Measurements from ENCODE around the gene SETD1A. TPM values are rescaled to one million over a fixed set of nuclear protein-coding genes. Genes with fewer than 3 reads are reported as not detected.

The SETD1A gene
- total and polyA plus RNA-seq, 2 of the 8 experiments (the other 6 are each of a cell fraction or from before 2014, with no cell fraction given) = 4.8 to 29.0 TPM

GRCh38 chr16:30914830-30915229, 42.7 kb upstream of the SETD1A start:
- WGBS, 2 experiments (ENCODE audit: extremely low coverage in 1 of 2, insufficient coverage in 1 of 2, insufficient read length in 1 of 2, insufficient replicate concordance in 2 of 2, low coverage in 1 of 2, low lambda C conversion rate in 2 of 2, missing lambda C conversion rate in 1 of 2) = 97% methylated on average over 3 of the region's 3 CpGs; no CpG with 5 or more reads in 1 of the 2 experiments
- TF ChIP-seq USF2 (IDR thresholded peaks at IDR 0.05; ENCODE audit: low read length) = no peak
- no peak for TF ChIP-seq TCF12 (IDR thresholded peaks at IDR 0.05; ENCODE audit: low read depth, low read length)
- no peak for TF ChIP-seq KDM5A (IDR thresholded peaks at IDR 0.05; ENCODE audit: low read length)
- TF ChIP-seq FOSL1 (IDR thresholded peaks at IDR 0.05; ENCODE audit: insufficient read depth, low read depth, low read length) = no peak
- TF ChIP-seq KDM1A (IDR thresholded peaks at IDR 0.05; ENCODE audit: borderline replicate concordance, low read length) = no peak
- no peak for TF ChIP-seq BACH1 (IDR thresholded peaks at IDR 0.05; ENCODE audit: low read length)
- no peak for TF ChIP-seq SRF (IDR thresholded peaks at IDR 0.05; ENCODE audit: low read depth, low read length)
- TF ChIP-seq BRCA1 (IDR thresholded peaks at IDR 0.05; ENCODE audit: low read depth, low read length) = no peak
- TF ChIP-seq YY1 (IDR thresholded peaks at IDR 0.05; ENCODE audit: low read depth, low read length) = no peak
- no peak for TF ChIP-seq ZNF274 (IDR thresholded peaks at IDR 0.05; ENCODE audit: borderline replicate concordance, extremely low read depth, low read length)
- Histone ChIP-seq H3K9ac (replicated peaks in 1 of 4; ENCODE audit: extremely low read depth in 1 of 4, low read depth in 3 of 4, low read length in 3 of 4) (no peak overlapping the region), H2BK120ac (replicated peaks; ENCODE audit: low read depth, low read length) (no peak overlapping the region), H3K23ac (ENCODE audit: insufficient read length) (no peak overlapping the region), H3K36me3 (ENCODE audit: control insufficient read depth in 2 of 4, insufficient read depth in 4 of 4, low read length in 3 of 4) (no peaks in the 10 kb centered on the region), H4K91ac (replicated peaks; ENCODE audit: insufficient read length, low read length) (no peak overlapping the region), H2AFZ (ENCODE audit: low read length) (no peak overlapping the region), H3K14ac (ENCODE audit: insufficient read length) (no peak overlapping the region), H3K56ac (replicated peaks; ENCODE audit: insufficient read length, low read depth, low read length) (no peak overlapping the region), H3K4me3 (ENCODE audit: extremely low read depth in 1 of 4, insufficient read depth in 2 of 4, low read depth in 3 of 4, low read length in 4 of 4) (no peak overlapping the region), H2BK15ac (ENCODE audit: low read length) (no peak overlapping the region), H3K4ac (replicated peaks; ENCODE audit: insufficient read length, low read depth, low read length) (no peak overlapping the region), H2BK20ac (ENCODE audit: low read length) (no peak overlapping the region), H4K8ac (ENCODE audit: extremely low read depth, insufficient read depth, low read length) (no peak overlapping the region; the same call in 1 of the 2 replicates), H2BK5ac (ENCODE audit: low read depth, low read length) (no peak overlapping the region), H3K79me2 (ENCODE audit: control insufficient read depth in 1 of 2, insufficient read depth in 2 of 2, low read length in 2 of 2) (no peaks in the 10 kb centered on the region), H3K4me1 (replicated peaks in 1 of 4; ENCODE audit: control insufficient read depth in 3 of 4, insufficient read depth in 4 of 4, low read length in 3 of 4) (peaks cover 0 to 9% (median 7%) of the 10 kb centered on the region in 4 experiments; a peak in 6 of 7 replicates), H2BK12ac (ENCODE audit: low read depth, low read length) (no peak overlapping the region), H3K18ac (ENCODE audit: extremely low read depth, low read length) (no peak overlapping the region), H3K27ac (ENCODE audit: low read depth, low read length) (no peak overlapping the region), H3K23me2 (ENCODE audit: low read depth, low read length) (no peaks in the 10 kb centered on the region), H2AK5ac (ENCODE audit: low read depth, low read length) (no peak overlapping the region), H4K5ac (ENCODE audit: insufficient read length, low read depth, low read length) (no peak overlapping the region), H4K20me1 (replicated peaks in 1 of 2; ENCODE audit: control insufficient read depth in 1 of 2, insufficient read depth in 2 of 2, low read length in 2 of 2) (no peaks in the 10 kb centered on the region), H3K79me1 (ENCODE audit: low read depth, low read length) (no peaks in the 10 kb centered on the region), H3K9me3 (ENCODE audit: insufficient read depth in 2 of 2, low read depth in 1 of 2, low read length in 1 of 2) (no peaks in the 10 kb centered on the region), H3K27me3 (replicated peaks in 1 of 4; ENCODE audit: control insufficient read depth in 3 of 4, extremely low read depth in 1 of 4, insufficient read depth in 3 of 4, low read length in 3 of 4) (no peaks in the 10 kb centered on the region), H3K4me2 (ENCODE audit: insufficient read depth in 1 of 2, low read depth in 2 of 2, low read length in 2 of 2) (no peak overlapping the region)
- ChIA-PET CTCF (ENCODE audit: partially characterized antibody) (interaction anchor here (1.0 to 8.0 kb wide), 2 partner anchors 13 to 69 kb away, joined by 3 to 63 read pairs; no protein-coding TSS in a partner anchor), POLR2A (ENCODE audit: partially characterized antibody) (interaction anchor here (1.5 kb wide), 1 partner anchor 43 kb away, joined by 3 read pairs; no protein-coding TSS in a partner anchor)
- DNase-seq (ENCODE audit: low read depth in 1 of 2, low spot score in 2 of 2) (no peak), FAIRE-seq (no peak)

Data from H1 (cell line).